K562 (cell line): ENCODE measurements around the gene KHSRP. TPM values are rescaled to one million over a fixed set of nuclear protein-coding genes. Genes with fewer than 3 reads are reported as not detected.

Experiments
- ATF2 ChIP-seq: sonication (generic); formaldehyde crosslinking; IDR thresholded peaks from 2 replicates; pipeline ENCODE4 v1.8.1; 2022; ENCODE audit warnings: missing genetic modification reagents
- E2F3 ChIP-seq: fragments of 250-450 bp; sonication (Bioruptor Pico); IDR thresholded peaks from 2 replicates; pipeline ENCODE4 v1.4.0; 2020; ENCODE audit warnings: mild to moderate bottlenecking
- EGR1 ChIP-seq: fragments of 450-650 bp; conservative IDR thresholded peaks from 2 replicates; pipeline ENCODE4 v1.6.1; 2017; ENCODE audit warnings: mild to moderate bottlenecking
- ETV5 ChIP-seq: sonication (generic); formaldehyde crosslinking; IDR thresholded peaks from 2 replicates; pipeline ENCODE4 v1.4.0; 2020; ENCODE audit warnings: low read depth, mild to moderate bottlenecking, missing genetic modification reagents
- HNRNPH1 ChIP-seq: fragments of 200-400 bp; formaldehyde crosslinking; optimal IDR thresholded peaks from 2 replicates; pipeline ENCODE3; 2017; ENCODE audit warnings: low read depth, mild to moderate bottlenecking, low read length, moderate library complexity
- NR2F6 ChIP-seq: fragments of 450-650 bp; formaldehyde crosslinking; IDR thresholded peaks from 2 replicates; pipeline ENCODE4 v1.4.0; 2020; ENCODE audit warnings: mild to moderate bottlenecking
- PTTG1 ChIP-seq: fragments of 450-650 bp; IDR thresholded peaks from 2 replicates; pipeline ENCODE4 v1.6.1; 2016; ENCODE audit warnings: low read depth, mild to moderate bottlenecking, missing genetic modification characterization, missing compliant biosample characterization
- RBM22 ChIP-seq: fragments of 200-400 bp; formaldehyde crosslinking; IDR thresholded peaks from 2 replicates; pipeline ENCODE4 v1.6.1; 2018; ENCODE audit warnings: low read length, low read depth; ENCODE audit not compliant: poor library complexity, severe bottlenecking
- SIN3A ChIP-seq, 2 experiments: fragments of 150-350 bp in 1 of 2; IDR thresholded peaks; 2 replicates each; pipeline ENCODE4 v1.6.1; 2011 to 2016; ENCODE audit warnings: borderline replicate concordance in 2 of 2, low read depth in 2 of 2, low read length in 2 of 2, mild to moderate bottlenecking in 2 of 2, moderate library complexity in 2 of 2; ENCODE audit not compliant: control insufficient read depth in 1 of 2
- TEAD4 ChIP-seq, 2 experiments: sonication (generic) in 1 of 2; formaldehyde crosslinking in 1 of 2; IDR thresholded peaks; 2 replicates each; pipeline versions ENCODE4 v1.6.1 to v1.8.0; 2012 to 2022; ENCODE audit warnings: borderline replicate concordance in 1 of 2, inconsistent platforms in 1 of 2, low read length in 1 of 2, mild to moderate bottlenecking in 1 of 2, missing genetic modification reagents in 1 of 2
- ZFX ChIP-seq: sonication (generic); formaldehyde crosslinking; IDR thresholded peaks from 2 replicates; pipeline ENCODE4 v1.8.0; 2022; ENCODE audit warnings: mild to moderate bottlenecking, missing genetic modification reagents, moderate library complexity
- ZNF140 ChIP-seq: fragments of 250-450 bp; sonication (Bioruptor Pico); IDR thresholded peaks from 2 replicates; pipeline ENCODE4 v1.8.0; 2021; ENCODE audit warnings: moderate library complexity, mild to moderate bottlenecking, inconsistent platforms
- ZNF584 ChIP-seq: fragments of 200-800 bp; sonication (Bioruptor generic); IDR thresholded peaks from 2 replicates; pipeline ENCODE4 v1.6.1; 2016; ENCODE audit warnings: low read depth, mild to moderate bottlenecking, missing genetic modification characterization, missing compliant biosample characterization
- polyA plus RNA-seq, 8 experiments: library from polyadenylated mRNA; depleted of rRNA in 4 of 8; stranded (reverse) in 5 of 8; unstranded in 3 of 8; fragments of >200 nt; fragmentation: Nextera tagmentation in 2 of 8; fragmentation: Illumina TruSeq in 1 of 8; extraction: Ambion mirVana in 2 of 8; extraction: Trizol in 1 of 8; gene quantifications; 2 replicates each; pipeline versions ENCODE4 v1.2.1 to v1.2.3, GENCODE V29; 2011 to 2014; ENCODE audit warnings: inconsistent platforms in 1 of 8, missing spikeins in 1 of 8
- total RNA-seq, 7 experiments: library from RNA; depleted of rRNA in 6 of 7; stranded (reverse); fragments of >200 nt in 6 of 7; fragmentation: Illumina TruSeq in 2 of 7; extraction: Trizol in 2 of 7; gene quantifications; 2 replicates each; pipeline versions ENCODE4 v1.2.1 to v1.2.3, GENCODE V29; 2011 to 2021; ENCODE audit warnings: low replicate concordance in 1 of 7
- TF ChIP-seq, protein P1 (sequence below): sonication (generic); IDR thresholded peaks from 2 replicates; pipeline ENCODE4 v1.6.1; 2016
- TF ChIP-seq, protein P2 (sequence below): fragments of 450-650 bp; formaldehyde crosslinking; IDR thresholded peaks from 2 replicates; pipeline ENCODE4 v1.4.0; 2020; ENCODE audit warnings: mild to moderate bottlenecking, moderate library complexity
- TF ChIP-seq, protein P3 (sequence below): IDR thresholded peaks from 2 replicates; pipeline ENCODE4 v1.6.1; 2011; ENCODE audit warnings: borderline replicate concordance, low read depth, mild to moderate bottlenecking, moderate library complexity, low read length; ENCODE audit not compliant: insufficient read depth, poor library complexity, severe bottlenecking
- TF ChIP-seq, protein P4 (sequence below): fragments of 450-650 bp; IDR thresholded peaks from one replicate; pipeline ENCODE4 v1.6.1; 2018; ENCODE audit warnings: mild to moderate bottlenecking, moderate library complexity; ENCODE audit not compliant: partially characterized antibody

Gene KHSRP
- total and polyA plus RNA-seq, 9 of the 15 experiments (the other 6 are each of a cell fraction or from before 2014, with no cell fraction given) = 4.2 to 564 (median 139) TPM

GRCh38 chr19:6424939-6425731, 524 bp upstream of the KHSRP start (continued):
- no peak for TF ChIP-seq HNRNPH1
- TF ChIP-seq PTTG1 (tag) = no peak
- peak; percentile 51; the same call in 1 of the 2 replicates for TF ChIP-seq TEAD4 (IDR thresholded peaks at IDR 0.05; ENCODE audit: low read length)
- TF ChIP-seq TEAD4 (CRISPR knock-in tag; IDR thresholded peaks at IDR 0.05; ENCODE audit: borderline replicate concordance) = peak; percentile 90; the same call in 1 of the 2 replicates
- peak; percentile 91 for TF ChIP-seq E2F3 (CRISPR knock-in tag)
- peak in 1 of 2 experiments; percentile 41; a peak in 1 of 4 replicates for TF ChIP-seq SIN3A (IDR thresholded peaks at IDR 0.05; ENCODE audit: borderline replicate concordance in 2 of 2, control insufficient read depth in 1 of 2, low read depth in 2 of 2, low read length in 2 of 2)
- TF ChIP-seq ZNF584 (CRISPR knock-in tag) = no peak; the same call in 1 of the 2 replicates
- TF ChIP-seq, protein P1, sequence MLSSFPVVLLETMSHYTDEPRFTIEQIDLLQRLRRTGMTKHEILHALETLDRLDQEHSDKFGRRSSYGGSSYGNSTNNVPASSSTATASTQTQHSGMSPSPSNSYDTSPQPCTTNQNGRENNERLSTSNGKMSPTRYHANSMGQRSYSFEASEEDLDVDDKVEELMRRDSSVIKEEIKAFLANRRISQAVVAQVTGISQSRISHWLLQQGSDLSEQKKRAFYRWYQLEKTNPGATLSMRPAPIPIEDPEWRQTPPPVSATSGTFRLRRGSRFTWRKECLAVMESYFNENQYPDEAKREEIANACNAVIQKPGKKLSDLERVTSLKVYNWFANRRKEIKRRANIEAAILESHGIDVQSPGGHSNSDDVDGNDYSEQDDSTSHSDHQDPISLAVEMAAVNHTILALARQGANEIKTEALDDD = peak; percentile 51; the same call in 1 of the 2 replicates
- TF ChIP-seq ZNF140 (CRISPR knock-in tag) = no peak
- peak; percentile 89 for TF ChIP-seq EGR1
- peak; percentile 84 for TF ChIP-seq ETV5
- TF ChIP-seq ATF2 (CRISPR knock-in tag) = no peak
- TF ChIP-seq ZFX (CRISPR knock-in tag) = peak; percentile 96
- TF ChIP-seq, protein P2, sequence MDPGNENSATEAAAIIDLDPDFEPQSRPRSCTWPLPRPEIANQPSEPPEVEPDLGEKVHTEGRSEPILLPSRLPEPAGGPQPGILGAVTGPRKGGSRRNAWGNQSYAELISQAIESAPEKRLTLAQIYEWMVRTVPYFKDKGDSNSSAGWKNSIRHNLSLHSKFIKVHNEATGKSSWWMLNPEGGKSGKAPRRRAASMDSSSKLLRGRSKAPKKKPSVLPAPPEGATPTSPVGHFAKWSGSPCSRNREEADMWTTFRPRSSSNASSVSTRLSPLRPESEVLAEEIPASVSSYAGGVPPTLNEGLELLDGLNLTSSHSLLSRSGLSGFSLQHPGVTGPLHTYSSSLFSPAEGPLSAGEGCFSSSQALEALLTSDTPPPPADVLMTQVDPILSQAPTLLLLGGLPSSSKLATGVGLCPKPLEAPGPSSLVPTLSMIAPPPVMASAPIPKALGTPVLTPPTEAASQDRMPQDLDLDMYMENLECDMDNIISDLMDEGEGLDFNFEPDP = no peak
- TF ChIP-seq RBM22 = no peak
- TF ChIP-seq, protein P3, sequence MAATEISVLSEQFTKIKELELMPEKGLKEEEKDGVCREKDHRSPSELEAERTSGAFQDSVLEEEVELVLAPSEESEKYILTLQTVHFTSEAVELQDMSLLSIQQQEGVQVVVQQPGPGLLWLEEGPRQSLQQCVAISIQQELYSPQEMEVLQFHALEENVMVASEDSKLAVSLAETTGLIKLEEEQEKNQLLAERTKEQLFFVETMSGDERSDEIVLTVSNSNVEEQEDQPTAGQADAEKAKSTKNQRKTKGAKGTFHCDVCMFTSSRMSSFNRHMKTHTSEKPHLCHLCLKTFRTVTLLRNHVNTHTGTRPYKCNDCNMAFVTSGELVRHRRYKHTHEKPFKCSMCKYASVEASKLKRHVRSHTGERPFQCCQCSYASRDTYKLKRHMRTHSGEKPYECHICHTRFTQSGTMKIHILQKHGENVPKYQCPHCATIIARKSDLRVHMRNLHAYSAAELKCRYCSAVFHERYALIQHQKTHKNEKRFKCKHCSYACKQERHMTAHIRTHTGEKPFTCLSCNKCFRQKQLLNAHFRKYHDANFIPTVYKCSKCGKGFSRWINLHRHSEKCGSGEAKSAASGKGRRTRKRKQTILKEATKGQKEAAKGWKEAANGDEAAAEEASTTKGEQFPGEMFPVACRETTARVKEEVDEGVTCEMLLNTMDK = no peak
- TF ChIP-seq, protein P4, sequence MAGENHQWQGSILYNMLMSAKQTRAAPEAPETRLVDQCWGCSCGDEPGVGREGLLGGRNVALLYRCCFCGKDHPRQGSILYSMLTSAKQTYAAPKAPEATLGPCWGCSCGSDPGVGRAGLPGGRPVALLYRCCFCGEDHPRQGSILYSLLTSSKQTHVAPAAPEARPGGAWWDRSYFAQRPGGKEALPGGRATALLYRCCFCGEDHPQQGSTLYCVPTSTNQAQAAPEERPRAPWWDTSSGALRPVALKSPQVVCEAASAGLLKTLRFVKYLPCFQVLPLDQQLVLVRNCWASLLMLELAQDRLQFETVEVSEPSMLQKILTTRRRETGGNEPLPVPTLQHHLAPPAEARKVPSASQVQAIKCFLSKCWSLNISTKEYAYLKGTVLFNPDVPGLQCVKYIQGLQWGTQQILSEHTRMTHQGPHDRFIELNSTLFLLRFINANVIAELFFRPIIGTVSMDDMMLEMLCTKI = no peak
- no peak for TF ChIP-seq NR2F6
